Colonic mucosa (tissue), 4 donors: ENCODE data around the gene BAG1. TPM values are rescaled to one million over a fixed set of nuclear protein-coding genes. Genes with fewer than 3 reads are reported as not detected.

Experiments
- DNase-seq: peaks from one replicate; pipeline ENCODE4 v3.0.0-alpha.2; 2020
- H3K27ac ChIP-seq: fragments of 200-600 bp; one replicate; pipeline ENCODE4 v1.8.0; 2021
- H3K27me3 ChIP-seq: fragments of 200-600 bp; one replicate; pipeline ENCODE4 v1.8.0; 2021
- H3K36me3 ChIP-seq: fragments of 200-600 bp; one replicate; pipeline ENCODE4 v1.8.0; 2021
- H3K4me1 ChIP-seq: fragments of 200-600 bp; one replicate; pipeline ENCODE4 v1.8.0; 2021; ENCODE audit warnings: mild to moderate bottlenecking
- H3K4me3 ChIP-seq: fragments of 200-600 bp; one replicate; pipeline ENCODE4 v1.8.0; 2021
- H3K9ac ChIP-seq, 2 donors: one replicate each; pipeline ENCODE4 v1.7.0; 2013; ENCODE audit warnings: control low read depth in 2 of 2, low read depth in 2 of 2, low read length in 2 of 2
- H3K9me3 ChIP-seq: fragments of 200-600 bp; one replicate; pipeline ENCODE4 v1.8.0; 2021
- intact Hi-C: fragments of 100-400 bp; cut with DNase I; formaldehyde crosslinking; loops from one replicate; pipeline ENCODE4 v1.14.1; 2022
- total RNA-seq, 2 donors: library from RNA; stranded (reverse); fragmentation: NEBNext Ultra II Directional in 1 of 2; extraction: Animal tissue kit (Norgen Biotek cat#: 25700) in 1 of 2; gene quantifications; one replicate each; pipeline ENCODE4 v1.2.1, GENCODE V29; 2021
- TF ChIP-seq, protein P1 (sequence below): fragments of 200-600 bp; IDR thresholded peaks from one replicate; pipeline ENCODE4 v1.8.0; 2022; ENCODE audit warnings: antibody characterized with exemption, mild to moderate bottlenecking
- donor health status: healthy.
- donor health status: DM: no; HTN: no; CAD: no.
- donor health status: DM: no; HTN: no; CAD: no.

Gene BAG1
- total RNA-seq, 2 donors from 2014 or later, result 117 to 122 TPM

DNA sequence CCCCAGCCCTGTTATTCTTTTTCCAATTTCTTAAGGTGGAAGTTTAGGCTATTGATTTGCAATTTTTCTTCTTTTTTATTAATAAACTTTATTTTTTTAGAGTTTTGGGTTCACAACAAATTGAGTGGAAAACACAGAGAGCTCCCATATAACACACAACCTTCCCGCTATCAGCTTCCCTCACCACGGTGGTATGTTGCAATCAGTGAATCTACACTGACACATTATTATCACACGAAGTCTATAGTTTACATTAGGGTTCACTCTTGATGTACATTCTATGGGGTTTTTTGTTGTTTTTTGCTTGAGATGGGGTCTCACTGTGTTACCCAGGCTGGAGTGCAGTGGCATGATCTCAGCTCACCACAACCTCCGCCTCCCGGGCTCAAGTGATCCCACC lies 21.0 kb upstream of the BAG1 start:
- Histone ChIP-seq H3K27ac (no peak overlapping the region), H3K36me3 (no peaks in the 10 kb centered on the region), H3K4me1 (no peaks in the 10 kb centered on the region), H3K4me3 (no peak overlapping the region), H3K9me3 (no peaks in the 10 kb centered on the region), H3K9ac (no peak overlapping the region), H3K27me3 (no peaks in the 10 kb centered on the region)
- no peak for DNase-seq
- TF ChIP-seq, protein P1, sequence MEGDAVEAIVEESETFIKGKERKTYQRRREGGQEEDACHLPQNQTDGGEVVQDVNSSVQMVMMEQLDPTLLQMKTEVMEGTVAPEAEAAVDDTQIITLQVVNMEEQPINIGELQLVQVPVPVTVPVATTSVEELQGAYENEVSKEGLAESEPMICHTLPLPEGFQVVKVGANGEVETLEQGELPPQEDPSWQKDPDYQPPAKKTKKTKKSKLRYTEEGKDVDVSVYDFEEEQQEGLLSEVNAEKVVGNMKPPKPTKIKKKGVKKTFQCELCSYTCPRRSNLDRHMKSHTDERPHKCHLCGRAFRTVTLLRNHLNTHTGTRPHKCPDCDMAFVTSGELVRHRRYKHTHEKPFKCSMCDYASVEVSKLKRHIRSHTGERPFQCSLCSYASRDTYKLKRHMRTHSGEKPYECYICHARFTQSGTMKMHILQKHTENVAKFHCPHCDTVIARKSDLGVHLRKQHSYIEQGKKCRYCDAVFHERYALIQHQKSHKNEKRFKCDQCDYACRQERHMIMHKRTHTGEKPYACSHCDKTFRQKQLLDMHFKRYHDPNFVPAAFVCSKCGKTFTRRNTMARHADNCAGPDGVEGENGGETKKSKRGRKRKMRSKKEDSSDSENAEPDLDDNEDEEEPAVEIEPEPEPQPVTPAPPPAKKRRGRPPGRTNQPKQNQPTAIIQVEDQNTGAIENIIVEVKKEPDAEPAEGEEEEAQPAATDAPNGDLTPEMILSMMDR, result no peak
- intact Hi-C loops, result loop anchor here (5.0 kb wide), 1 partner anchor 177 kb away; no protein-coding TSS in a partner anchor

DNA sequence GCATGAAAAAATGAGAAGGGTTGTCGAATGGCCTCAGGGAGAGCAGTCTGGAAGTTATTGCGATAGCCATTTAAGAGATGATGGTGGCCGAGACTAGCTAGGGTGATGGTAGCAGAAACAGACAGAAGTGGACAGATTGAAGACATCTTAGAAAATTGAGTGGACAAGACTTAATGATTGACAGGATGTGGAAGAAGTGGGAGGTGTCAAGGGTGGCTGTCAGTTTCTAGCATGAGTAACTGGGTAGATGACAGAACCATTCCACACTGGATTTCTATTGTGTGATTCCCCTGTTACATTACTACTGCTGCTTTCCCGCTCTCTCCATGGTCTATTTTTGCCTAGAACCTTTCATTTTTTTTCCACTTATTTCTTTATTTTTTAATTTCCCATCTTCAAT lies 13.0 kb upstream of the BAG1 start:
- Histone ChIP-seq H3K36me3 (peaks cover 29% of the 10 kb centered on the region), H3K4me1 (no peaks in the 10 kb centered on the region)
- intact Hi-C loops, result no loop called here

DNA sequence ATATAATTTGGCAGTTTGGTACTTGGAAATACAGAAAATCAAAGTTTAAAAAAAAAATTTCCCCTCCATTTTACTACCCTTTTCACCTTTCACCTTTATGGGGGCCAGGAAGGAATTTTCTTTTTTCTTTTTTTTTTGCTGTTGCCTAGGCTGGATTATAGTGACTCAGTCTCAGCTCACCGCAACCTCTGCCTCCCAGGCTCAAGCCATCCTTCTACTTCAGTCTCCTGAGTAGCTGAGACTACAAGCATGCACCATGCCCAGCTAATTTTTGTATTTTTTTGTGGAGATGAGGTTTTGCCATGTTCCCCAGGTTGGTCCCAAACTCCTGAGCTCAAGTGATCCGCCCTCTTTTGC lies 9.4 kb upstream of the BAG1 start:
- intact Hi-C loops, result no loop called here
- Histone ChIP-seq H3K9me3 (no peaks in the 10 kb centered on the region), H3K4me1 (peaks cover 6% of the 10 kb centered on the region), H3K36me3 (peaks cover 29% of the 10 kb centered on the region), H3K27ac (no peak overlapping the region), H3K27me3 (no peaks in the 10 kb centered on the region), H3K9ac (no peak overlapping the region), H3K4me3 (no peak overlapping the region)
- no peak for DNase-seq
- TF ChIP-seq, protein P1, result no peak

More for the DNA sequence above, 13.0 kb upstream of the BAG1 start:
- Histone ChIP-seq H3K4me3 (no peak overlapping the region), H3K9ac (no peak overlapping the region), H3K27me3 (no peaks in the 10 kb centered on the region), H3K27ac (no peak overlapping the region), H3K9me3 (no peaks in the 10 kb centered on the region)
- TF ChIP-seq, protein P1, result no peak
- DNase-seq, result no peak

DNA sequence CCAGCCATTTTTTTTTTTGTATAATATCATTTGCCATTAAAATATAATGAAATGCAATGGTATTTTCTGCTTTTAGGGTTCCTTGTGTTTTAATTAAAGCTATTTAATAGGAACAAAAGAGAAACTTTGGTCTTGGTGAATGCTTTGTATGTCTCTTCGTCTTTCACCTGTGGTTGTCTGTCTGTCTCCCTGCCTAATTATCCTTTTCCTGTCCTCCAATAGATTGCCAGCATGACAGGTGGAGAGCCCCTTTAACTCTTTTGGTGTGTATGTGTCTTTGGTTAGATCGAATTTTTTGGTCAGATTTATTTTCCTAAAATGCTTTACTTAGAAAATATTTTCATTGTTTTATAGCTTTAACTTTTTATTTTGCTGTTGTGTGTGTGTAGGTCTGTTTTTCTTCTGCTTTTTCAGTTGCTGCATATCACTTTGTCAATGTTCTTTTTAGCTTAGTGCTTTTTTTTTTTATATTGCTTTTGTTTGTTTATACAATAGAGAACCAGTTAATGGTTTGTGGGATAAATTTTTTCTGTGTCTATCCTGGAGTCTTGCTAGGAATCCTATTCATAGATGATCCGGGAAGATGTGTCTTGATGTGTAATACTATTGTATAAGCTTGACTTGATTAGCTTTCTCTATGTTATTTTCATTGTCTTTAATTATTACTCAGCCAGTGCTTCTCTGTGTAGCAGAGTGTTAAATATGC lies 8.9 kb upstream of the BAG1 start:
- peaks cover 29% of the 10 kb centered on the region for H3K36me3 ChIP-seq
- intact Hi-C loops, result no loop called here
- H3K4me1 ChIP-seq, result peaks cover 6% of the 10 kb centered on the region
- no peaks in the 10 kb centered on the region for H3K27me3 ChIP-seq
- no peak overlapping the region for H3K4me3 ChIP-seq
- H3K9ac ChIP-seq, result no peak overlapping the region
- no peak overlapping the region for H3K27ac ChIP-seq
- H3K9me3 ChIP-seq, result no peaks in the 10 kb centered on the region
- DNase-seq, result no peak
- TF ChIP-seq, protein P1, result no peak

DNA sequence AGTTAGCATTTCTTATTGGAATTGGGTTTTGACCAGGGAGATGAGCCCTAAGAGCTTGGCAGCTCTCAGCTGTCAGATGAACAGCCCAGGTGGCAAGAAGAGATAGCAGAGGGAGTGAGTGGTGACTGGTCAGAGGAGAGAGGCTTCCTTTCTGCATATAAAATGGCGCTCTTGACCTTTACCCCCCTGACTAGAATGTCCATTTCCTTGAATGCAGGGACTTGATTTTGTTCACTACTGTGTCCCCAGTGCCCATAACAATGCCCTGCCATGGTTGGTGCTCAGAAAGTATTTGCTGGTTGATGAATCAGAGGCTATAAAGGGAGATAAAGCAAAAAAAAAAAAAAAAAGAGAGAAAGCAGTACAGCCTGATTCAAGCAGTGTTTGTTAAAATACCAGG lies 7.6 kb upstream of the BAG1 start:
- DNase-seq, result peak; percentile 65
- no peak overlapping the region for H3K9ac ChIP-seq
- intact Hi-C loops, result no loop called here
- H3K27ac ChIP-seq, result peak overlapping the region; percentile 61
- H3K4me3 ChIP-seq, result no peak overlapping the region
- TF ChIP-seq, protein P1, result no peak
- peaks cover 19% of the 10 kb centered on the region for H3K36me3 ChIP-seq
- H3K4me1 ChIP-seq, result peaks cover 6% of the 10 kb centered on the region
- no peaks in the 10 kb centered on the region for H3K27me3 ChIP-seq
- no peaks in the 10 kb centered on the region for H3K9me3 ChIP-seq
